Superior temporal gyrus (tissue), 1 donor: ENCODE data around the gene RBFA.
"Not testable (repeated sequence)": the region's sequence is repeated elsewhere in the genome, so short reads cannot be mapped to it uniquely, and the experiment has no call there.

Experiments
- DNase-seq: peaks from one replicate; pipeline ENCODE4 v3.0.0-alpha.2; 2016; ENCODE audit errors: extremely low spot score

Gene RBFA, protein sequence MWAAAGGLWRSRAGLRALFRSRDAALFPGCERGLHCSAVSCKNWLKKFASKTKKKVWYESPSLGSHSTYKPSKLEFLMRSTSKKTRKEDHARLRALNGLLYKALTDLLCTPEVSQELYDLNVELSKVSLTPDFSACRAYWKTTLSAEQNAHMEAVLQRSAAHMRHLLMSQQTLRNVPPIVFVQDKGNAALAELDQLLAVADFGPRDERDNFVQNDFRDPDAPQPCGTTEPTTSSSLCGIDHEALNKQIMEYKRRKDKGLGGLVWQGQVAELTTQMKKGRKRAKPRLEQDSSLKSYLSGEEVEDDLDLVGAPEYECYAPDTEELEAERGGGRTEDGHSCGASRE

DNA sequence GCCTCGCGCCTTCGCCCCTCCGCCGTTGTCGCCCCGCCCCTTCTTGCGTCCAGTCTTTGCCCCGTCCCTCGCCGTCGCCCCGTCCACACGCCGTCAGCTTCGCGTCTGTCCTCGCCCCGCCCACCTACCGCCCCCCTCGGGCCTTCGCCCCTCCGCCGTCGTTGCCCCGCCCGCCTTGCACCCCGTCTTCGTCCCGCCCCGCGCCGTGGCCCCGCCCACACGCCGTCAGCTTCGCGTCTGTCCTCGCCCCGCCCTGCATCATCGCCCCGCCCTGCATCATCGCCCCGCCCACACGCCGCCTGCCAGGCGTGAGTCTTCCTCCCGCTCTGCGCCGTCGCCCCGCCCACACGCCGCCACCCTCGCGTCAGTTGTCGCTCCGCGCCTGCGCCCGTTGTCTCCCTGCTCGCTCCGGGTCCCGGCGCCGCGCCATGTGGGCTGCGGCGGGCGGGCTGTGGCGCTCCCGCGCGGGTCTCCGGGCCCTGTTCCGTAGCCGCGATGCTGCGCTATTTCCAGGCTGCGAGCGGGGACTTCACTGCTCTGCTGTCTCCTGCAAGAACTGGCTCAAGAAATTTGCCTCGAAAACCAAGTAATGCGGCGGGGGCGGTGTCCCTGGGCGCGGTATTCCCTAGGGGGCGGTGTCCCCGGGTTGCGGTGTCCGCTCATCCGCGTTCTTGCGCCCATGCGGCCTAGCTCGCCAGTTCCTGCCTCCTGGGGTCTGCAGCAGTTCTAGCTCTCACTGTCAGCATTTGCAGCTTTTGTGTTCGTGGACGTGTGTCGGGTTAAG lies at the start of gene RBFA:
TSS of gene RBFA (plus strand) at position 367 of the 784 bp plus-strand sequence. CDS start at position 429, 62 bp downstream.
- peak; percentile 94 for DNase-seq

DNA sequence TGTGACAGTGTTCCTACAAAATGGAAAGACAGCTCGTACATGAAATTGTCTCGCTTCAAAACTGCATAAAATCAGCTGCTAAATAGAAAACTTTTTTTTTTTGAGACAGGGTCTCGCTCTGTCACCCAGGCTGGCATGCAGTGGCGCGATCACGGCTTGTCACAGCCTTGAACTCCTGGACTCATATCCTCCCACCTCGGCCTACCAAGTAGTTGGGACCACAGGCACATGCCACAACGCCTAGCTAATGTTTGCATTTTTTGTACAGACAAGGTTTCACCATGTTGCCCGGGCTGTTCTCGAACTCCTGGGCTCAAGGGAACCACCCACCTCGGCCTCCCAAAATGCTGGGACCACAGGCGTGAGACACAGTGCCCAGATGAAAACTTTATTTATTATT lies 49.1 kb upstream of the RBFA start:
- no peak for DNase-seq

DNA sequence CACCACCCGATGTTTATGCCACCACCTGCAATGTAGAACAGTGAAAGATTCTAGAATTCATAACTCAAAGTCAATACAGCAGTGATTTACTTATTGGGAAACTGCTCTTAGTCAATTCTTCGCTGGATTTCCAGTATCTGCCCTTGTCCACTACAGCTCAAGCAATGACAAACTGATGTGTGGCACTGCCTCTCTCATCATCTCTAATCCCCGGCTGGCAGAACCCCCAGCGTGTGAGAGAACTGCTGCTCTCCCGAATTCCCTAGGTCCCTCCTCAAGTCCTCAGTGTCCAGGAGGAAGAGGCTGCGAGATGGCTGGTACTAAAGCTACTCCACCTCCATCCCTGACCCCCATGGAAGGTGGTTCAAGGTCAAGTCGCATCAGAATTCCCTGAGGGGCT lies 47.5 kb upstream of the RBFA start:
- DNase-seq = no peak

DNA sequence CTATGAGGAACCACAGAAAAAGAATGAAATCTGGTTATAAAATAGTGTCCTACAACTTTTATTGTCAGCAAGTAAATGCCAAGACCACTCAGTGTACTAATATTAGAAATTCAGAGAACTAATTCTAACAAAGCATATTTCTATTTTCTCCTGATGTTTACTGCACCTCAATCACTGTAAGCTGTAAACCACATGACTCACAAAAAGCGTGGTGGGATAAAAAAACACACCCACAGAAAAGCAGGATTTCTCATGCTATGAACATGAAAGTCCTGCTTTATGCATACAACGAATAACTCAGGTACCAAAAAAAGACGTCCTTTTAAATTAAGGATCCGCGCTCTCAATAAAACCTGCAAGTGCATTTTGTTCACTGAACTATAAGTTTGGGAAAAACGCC lies 46.7 kb upstream of the RBFA start:
- no peak for DNase-seq

DNA sequence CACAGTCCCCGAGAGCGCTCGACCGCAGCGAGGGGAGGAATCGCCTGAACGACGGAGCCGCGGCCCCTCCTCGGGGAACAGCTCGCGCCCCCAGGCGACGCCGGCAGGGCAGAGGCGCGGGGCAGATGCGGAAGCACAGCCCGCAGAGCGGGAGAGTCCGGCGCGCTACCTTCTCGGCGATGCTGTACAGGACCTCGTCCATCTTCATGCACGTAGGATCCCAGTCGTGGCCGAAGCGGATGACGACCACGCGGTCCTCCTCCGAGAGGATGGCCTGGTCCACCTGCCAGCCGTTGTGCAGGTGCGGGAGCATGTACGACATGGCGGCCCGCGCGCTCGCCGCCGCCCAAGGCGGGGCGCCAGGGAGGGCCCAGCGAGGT lies 46.2 kb upstream of the RBFA start:
- peak; percentile 49 for DNase-seq

DNA sequence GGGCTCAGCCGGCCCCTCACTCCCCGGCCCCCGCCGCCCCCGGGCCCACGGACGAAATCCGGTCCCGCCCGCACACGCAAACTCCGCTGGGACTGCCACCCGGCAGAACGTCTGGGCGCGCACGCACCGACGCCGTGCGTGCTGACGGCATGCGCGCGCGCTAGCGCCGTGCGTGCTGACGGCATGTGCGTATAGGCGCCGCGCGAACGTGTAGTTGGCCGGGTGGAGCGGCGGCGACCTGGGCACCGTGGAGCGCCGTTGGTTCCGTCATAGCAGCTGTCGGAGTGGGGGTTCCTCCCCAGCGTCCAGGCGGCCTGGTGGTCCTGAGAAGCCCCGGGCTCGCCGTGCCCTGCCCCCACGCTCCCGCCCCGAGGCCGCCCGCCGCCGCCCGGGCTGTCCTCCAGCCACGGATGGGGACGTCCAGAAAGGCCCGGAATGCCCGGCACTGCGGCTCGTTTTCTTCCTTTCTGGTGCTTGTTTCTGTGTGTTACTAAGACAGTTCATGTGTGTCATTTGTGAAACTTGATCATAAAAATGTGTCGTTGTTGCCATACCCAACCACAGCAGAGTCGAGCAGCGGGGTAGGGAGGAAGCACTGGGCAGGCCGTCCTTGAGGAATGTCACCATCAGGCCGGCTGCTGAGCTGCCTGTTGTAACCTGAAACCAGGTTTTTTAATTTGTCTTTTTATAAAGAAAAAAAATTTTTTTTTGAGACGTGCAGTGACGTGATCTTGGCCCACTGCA lies 45.6 kb upstream of the RBFA start, which contains the start of gene TXNL4A:
TSS of gene TXNL4A (minus strand) at position 113 of the 744 bp plus-strand sequence. CDS start 171 bp downstream, outside the sequence.
- DNase-seq = peak; percentile 88

DNA sequence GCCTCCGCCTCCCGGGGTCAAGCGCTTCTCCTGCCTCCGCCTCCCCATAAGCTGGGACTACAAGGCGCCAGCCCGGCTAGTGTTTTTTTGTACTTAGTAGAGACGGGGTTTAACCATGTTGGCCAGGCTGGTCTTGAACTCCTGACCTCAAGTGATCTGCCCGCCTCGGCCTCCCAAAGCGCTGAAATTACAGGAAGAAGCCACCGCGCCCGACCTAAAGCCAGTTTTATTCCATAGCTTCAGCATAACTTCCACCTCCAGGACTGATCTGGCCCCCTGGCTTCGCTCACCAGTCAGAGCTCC lies 45.1 kb upstream of the RBFA start:
- no peak for DNase-seq

DNA sequence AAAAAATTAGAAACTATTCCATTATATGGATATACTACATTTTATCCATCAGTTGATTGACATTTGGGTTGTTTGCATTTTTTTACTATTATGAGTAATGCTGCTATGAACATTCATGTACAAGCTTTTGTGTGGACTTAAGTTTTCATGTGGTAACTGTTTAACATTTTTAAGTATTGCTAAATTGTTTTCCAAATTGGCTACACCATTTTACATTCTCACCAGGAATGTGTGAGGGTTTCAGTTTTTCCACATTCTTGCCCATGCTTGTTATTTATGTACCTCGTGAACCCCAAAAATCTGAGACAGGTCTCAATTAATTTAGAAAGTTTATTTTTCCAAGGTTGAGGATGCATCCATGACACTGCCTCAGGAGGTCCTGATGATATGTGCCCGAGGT lies 42.7 kb upstream of the RBFA start:
- no peak for DNase-seq

DNA sequence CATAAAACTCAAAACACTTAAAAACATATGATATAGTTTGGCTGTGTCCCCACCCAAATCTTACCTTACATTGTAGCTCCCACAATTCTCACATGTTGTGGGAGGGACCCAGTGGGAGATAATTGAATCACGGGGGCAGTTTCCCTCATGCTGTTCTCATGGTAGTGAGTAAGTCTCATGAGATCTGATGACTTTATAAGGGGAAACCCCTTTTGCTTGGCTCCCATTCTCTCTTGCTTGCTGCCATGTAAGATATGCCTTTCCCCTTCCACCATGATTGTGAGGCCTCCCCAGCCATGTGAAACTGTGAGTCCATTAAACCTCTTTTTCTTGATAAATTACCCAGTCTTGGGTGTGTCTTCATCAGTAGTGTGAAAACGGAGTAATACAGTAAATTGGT lies 34.5 kb upstream of the RBFA start:
- DNase-seq = not testable (repeated sequence)

DNA sequence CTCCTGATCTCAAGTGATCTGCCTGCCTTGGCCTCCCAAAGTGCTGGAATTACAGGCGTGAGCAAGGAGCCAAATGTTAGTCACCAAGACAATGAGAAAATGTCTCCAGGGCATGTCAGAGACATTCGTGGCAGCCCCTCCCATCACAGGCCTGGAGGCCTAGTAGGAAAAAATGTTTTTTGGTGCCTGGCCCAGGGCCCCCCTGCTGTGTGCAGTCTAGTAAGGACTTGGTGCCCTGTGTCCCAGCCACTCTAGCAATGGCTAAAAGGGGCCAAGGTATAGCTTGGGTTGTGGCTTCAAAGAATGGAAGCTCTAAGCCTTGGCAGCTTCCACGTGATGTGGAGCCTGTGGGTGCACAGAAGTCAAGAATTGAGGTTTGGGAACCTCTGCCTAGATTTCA lies 33.4 kb upstream of the RBFA start:
- DNase-seq = no peak

DNA sequence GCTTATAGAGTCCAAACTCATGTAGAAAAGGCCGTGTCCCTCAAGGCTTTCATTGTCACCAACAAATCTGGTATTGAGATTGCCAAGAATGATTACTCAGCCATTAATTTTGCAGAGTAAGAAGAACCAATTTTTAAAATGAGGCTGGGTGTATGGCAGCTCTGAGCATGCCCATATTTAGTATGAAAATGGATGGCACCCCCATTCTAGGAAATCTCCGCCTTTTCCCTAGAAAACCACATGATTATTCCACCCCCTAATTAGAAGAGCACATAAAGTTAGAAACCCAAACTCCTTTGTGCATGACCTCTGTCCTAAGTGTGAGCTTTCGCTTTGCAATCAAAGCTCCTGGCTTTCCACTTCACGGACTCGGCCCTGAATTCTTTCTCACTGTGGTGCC lies 31.8 kb upstream of the RBFA start:
- DNase-seq = no peak

DNA sequence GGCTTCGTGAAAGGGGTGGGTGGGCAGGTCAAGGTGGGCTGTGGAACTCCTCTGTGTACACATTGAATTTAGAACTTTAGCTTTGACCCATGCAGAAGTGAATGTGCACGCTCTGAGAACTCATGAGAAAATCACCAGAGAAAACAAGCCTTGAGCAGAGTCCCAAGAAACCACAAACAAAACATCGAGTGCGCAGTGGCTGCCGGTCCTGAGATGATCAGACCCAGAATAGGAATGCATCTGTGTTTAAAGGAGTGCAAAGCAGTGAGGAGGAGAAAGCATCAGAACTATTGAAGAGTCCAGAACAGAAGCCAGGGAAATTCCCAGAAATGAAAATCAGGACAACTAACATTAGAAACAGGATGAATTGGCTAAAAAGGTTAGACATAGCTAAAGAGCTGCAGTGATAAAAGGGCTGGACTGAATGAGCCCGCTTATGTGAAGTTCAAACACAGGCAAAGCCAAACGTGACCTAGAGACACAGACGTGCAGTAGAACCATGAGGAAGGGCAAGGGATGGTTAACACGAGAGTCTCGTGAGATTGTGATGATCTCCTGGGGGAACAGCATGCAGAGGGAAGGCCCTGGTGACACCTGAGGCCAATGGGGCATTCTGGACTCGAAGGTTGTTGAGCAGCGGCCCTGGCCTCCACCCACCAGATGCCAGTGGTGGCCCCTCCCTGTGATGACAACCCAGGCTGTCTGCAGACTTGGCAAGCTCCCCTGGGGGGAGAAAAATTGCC lies 29.5 kb upstream of the RBFA start:
- no peak for DNase-seq

DNA sequence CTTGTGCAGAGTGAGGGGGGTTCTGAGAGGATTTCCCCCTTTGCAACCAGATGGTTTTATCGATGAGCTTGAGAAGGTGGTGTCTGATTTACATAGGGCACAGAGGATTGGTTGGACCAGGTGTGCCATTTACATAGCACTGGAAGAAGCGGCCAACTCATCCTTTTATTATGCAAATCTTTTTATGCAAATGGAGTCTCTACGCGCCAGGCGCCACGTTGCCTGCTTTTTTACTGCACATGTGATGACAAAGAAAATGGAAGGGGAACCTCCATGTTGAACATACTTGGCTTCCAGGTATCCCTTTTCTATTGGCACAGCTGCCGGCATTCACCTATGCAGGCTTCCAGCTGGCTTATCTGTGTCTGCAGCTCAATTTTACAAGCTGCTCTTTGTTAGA lies 27.5 kb upstream of the RBFA start:
- no peak for DNase-seq

DNA sequence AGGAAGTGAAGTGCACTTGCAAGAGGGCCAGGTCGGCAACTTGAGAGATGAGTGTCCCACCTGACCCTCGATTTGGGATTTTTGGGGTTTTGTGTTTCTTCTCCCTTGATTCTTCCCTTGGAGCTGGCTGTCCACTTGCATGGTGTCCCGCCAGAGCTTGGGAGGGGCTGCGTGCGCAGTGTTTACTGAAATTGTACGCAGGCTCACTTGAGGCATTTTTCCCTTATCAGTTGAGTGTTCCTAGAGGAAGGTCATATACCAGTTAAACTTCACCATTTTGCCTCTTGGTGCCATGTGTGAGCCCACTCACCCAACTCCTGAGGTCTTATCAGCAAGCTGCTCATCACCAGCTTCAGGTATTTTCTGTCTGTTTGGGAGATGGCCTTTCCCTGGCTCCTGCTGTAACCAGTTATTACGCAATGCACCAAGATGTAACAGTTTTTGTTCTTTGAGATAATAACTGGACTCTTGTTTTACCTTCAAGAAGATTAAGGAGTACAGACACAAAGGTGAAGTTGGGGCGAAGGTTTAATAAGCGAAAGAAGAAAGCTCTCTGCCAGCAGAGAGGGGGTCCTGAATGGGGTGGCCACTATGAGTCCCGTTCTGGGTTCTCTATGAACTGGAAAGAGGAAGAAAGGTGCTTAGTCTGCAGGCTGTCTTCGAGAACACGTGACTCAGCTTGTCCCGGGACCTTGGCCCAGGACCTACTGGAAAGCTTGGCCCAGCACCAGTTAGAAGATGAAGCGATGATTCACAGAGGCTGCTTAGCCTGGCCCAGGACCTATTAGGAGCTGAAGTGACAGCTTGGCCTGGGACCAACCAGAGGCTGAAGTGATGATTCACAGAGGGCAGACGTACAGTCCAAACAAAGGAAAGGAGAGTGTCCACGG lies 24.3 kb upstream of the RBFA start:
- DNase-seq = no peak

DNA sequence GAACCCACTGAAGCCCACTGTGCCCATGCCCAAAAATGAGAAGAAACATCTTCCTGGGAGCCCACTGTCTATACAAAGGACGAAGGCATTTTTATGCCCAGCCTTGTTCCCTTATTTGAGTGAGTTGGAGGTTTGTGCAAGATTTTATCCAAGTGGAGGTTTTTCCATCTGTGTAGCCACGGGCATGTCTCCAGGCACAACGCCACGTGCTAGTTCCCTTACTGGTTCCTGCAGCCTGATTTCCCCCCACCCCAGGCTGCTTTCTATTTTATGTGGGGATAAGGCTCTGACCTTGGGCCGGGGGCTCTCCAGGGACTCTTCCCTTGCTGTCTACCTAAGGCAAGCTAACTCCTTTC lies 23.7 kb upstream of the RBFA start:
- DNase-seq = no peak

DNA sequence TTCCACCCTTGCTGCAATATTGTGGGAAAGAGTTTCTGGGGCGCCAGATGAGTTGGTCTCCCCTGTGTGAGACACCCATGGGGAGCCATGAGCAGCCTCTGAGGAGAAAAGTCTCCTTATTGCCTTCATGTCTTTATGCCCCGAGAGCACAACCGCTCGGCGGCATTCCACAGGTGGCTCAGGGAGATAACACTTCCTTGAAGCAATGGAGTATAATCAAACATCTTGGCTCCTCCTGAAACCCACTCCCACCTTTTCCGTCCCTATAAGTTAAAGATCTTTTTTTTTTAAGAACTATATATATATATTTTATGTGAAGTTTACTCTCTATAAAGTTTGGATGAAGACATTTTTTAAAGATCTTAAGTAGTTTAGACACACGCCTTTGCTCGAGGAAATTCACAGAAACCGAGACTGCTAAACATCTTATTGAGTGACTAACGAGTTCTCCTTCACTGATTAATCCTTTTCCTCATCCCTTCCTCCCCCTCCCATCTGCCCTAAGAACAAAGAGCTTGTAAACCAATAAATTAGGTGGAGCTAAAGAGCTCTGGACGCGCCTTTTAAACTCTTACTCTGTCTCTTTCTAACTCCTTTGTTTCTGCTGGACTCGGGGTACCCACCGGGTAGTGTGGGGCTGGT lies 22.6 kb upstream of the RBFA start:
- DNase-seq = not testable (repeated sequence)

DNA sequence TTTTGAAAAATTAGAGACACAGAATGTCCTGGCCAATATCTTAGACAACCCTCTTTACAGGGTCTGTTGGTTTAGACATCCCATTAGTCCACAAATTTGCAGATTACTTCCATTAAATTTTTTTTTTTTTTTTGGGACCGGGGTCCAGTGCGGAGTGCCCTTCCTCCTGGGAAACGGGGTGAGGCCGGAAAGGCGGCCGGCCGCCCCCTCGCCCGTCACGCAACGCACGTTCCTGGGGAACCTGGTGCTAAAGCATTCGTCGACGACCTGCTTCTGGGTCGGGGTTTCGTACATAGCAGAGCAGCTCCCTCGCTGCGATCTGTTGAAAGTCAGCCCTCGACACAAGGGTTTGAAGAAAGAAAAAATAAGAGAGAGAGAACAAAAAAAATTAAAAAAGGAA lies 21.5 kb upstream of the RBFA start:
- DNase-seq = no peak

DNA sequence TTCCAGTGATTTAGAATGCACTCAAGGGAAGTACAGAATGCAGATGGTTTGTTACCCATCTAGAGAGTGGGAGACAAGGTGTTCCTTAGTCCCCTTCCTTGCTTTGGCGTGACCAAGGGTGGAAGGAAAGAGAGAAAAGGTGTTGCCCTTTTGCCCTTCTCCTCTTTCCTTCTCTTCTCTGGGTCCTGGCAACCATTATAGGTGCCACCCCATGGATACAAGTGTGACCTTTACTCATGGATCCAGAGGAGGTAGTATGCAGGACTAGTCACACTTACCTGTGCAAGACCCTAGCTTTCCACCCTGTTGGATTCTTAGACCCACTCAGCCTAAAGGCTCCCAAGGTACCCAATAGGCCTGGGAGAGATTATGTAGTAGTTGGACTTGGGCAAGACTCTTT lies 11.6 kb upstream of the RBFA start:
- no peak for DNase-seq

DNA sequence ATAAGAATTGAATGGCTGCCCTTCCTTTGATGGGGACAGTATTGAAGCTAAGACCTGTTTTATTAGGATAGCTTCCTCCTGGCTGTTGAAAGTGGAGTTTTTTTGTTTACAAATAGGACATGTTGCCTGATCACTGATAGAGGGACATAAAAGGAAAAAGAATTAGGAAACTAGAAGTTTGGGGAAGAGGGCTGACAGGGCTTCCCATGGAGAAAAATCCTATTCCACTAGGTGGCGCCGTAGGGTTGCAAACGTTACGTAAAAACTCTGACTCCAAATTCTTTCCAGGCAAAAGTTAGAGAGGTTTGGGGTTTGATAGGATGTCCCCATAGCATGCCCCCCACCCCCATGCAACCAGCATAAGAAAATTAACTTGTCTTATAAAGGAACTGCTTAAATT lies 11.1 kb upstream of the RBFA start:
- no peak for DNase-seq

DNA sequence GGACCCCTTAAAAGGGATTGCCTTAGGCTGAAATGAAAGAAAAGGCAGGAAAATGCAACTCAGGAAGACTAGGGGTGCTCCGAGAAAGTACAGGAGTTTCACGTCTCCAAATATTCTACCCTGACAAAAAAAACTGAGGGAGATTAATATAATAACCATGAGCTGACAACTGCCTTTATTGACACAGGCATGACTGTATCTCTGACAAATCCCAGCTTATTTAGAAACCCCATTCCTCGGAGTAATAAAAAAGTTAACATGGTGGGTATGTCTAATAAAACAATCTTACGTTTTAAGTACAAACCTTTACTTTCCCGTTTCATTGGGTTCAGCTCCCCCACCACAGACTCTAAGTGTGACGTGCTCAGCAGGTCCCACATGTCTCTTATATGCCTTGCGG lies 7.9 kb upstream of the RBFA start:
- no peak for DNase-seq

DNA sequence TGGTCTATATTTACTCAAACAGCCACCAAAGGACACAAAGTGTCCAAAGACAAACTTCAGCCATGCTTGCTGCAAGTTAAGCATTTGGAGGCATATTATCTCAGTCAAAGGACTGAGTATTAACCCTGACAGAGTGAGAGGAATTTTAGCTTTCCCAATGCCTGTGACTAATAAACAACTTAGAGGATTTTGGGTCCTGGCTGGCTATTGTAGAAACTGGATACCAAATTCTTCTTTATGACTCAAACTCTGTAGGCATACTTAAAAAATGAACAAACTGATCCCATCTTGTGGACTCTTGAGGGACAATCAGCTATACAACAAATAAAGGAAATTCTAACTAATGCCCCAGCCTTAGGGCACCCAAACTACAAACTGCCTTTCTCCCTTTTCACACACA lies 6.5 kb upstream of the RBFA start:
- not testable (repeated sequence) for DNase-seq
